ENCODE measurements around the gene USP6NL. TPM values are rescaled to one million over a fixed set of nuclear protein-coding genes. Genes with fewer than 3 reads are reported as not detected.

USP6NL gene
- total and polyA plus RNA-seq, 2 of the 8 experiments (the other 6 are each of a cell fraction or from before 2014, with no cell fraction given): 10.9 to 28.8 TPM

- TF ChIP-seq, protein P1, sequence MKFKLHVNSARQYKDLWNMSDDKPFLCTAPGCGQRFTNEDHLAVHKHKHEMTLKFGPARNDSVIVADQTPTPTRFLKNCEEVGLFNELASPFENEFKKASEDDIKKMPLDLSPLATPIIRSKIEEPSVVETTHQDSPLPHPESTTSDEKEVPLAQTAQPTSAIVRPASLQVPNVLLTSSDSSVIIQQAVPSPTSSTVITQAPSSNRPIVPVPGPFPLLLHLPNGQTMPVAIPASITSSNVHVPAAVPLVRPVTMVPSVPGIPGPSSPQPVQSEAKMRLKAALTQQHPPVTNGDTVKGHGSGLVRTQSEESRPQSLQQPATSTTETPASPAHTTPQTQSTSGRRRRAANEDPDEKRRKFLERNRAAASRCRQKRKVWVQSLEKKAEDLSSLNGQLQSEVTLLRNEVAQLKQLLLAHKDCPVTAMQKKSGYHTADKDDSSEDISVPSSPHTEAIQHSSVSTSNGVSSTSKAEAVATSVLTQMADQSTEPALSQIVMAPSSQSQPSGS (IDR thresholded peaks at IDR 0.05; ENCODE audit: low read length): no peak
- TF ChIP-seq PHF8 (conservative IDR thresholded peaks at IDR 0.05; ENCODE audit: low read depth, low read length): no peak
- TF ChIP-seq YY1 (IDR thresholded peaks at IDR 0.05; ENCODE audit: low read depth, low read length): no peak
- TF ChIP-seq SRF (IDR thresholded peaks at IDR 0.05; ENCODE audit: low read depth, low read length): no peak
- no peak for TF ChIP-seq ZNF274 (IDR thresholded peaks at IDR 0.05; ENCODE audit: borderline replicate concordance, extremely low read depth, low read length)
- TF ChIP-seq GABPA (IDR thresholded peaks at IDR 0.05; ENCODE audit: borderline replicate concordance, insufficient read depth, low read length): no peak
- no peak for TF ChIP-seq CHD7 (IDR thresholded peaks at IDR 0.05; ENCODE audit: insufficient replicate concordance, low read length)
- TF ChIP-seq SAP30 (IDR thresholded peaks at IDR 0.05; ENCODE audit: insufficient read depth, insufficient replicate concordance, low read length): no peak
- TF ChIP-seq TAF7 (optimal IDR thresholded peaks at IDR 0.05; ENCODE audit: borderline replicate concordance, low read depth, low read length): no peak
Measured at GRCh38 chr10:11564741-11565140, 46.7 kb downstream of the USP6NL start (continued).
